Astrocyte (in vitro differentiated cells and primary cell): ENCODE measurements around the gene LCK. TPM values are rescaled to one million over a fixed set of nuclear protein-coding genes. Genes with fewer than 3 reads are reported as not detected.

ENCODE experiments used
- DNase-seq: peaks from one replicate; pipeline ENCODE4 v3.0.0-alpha.2; 2010; ENCODE audit warnings: low read depth
- FAIRE-seq: peaks from 2 replicates; lab custom pipeline; 2011; peaks lifted over from hg19 to GRCh38; lab: Jason Lieb, UNC
- H2AFZ ChIP-seq: 2 replicates; pipeline ENCODE4 v1.6.0; 2012; ENCODE audit warnings: low read depth, low read length, inconsistent platforms
- H3K27ac ChIP-seq: 2 replicates; pipeline ENCODE4 v1.5.1; 2011; ENCODE audit warnings: low read depth, low read length, inconsistent platforms
- H3K27me3 ChIP-seq: 2 replicates; pipeline ENCODE4 v1.6.0; 2011; ENCODE audit warnings: low read length, inconsistent platforms; ENCODE audit not compliant: insufficient read depth
- H3K36me3 ChIP-seq: 2 replicates; pipeline ENCODE4 v1.5.1; 2011; ENCODE audit warnings: low read length, inconsistent platforms; ENCODE audit not compliant: insufficient read depth
- H3K4me1 ChIP-seq: 2 replicates; pipeline ENCODE4 v1.5.1; 2011; ENCODE audit warnings: low read length, inconsistent platforms; ENCODE audit not compliant: insufficient read depth
- H3K4me2 ChIP-seq: 2 replicates; pipeline ENCODE4 v1.6.0; 2012; ENCODE audit warnings: low read length, inconsistent platforms
- H3K4me3 ChIP-seq: 2 replicates; pipeline ENCODE4 v1.5.1; 2011; ENCODE audit warnings: low read depth, mild to moderate bottlenecking, low read length, inconsistent platforms; ENCODE audit not compliant: insufficient read depth
- H3K79me2 ChIP-seq: 2 replicates; pipeline ENCODE4 v1.6.0; 2012; ENCODE audit warnings: mild to moderate bottlenecking, low read length, inconsistent platforms; ENCODE audit not compliant: insufficient read depth
- H3K9ac ChIP-seq: 2 replicates; pipeline ENCODE4 v1.6.0; 2012; ENCODE audit warnings: mild to moderate bottlenecking, low read length, inconsistent platforms
- H3K9me3 ChIP-seq: 2 replicates; pipeline ENCODE4 v1.5.1; 2012; ENCODE audit warnings: low read depth, mild to moderate bottlenecking, low read length, inconsistent platforms; ENCODE audit not compliant: insufficient read depth
- H4K20me1 ChIP-seq: 2 replicates; pipeline ENCODE4 v1.6.0; 2012; ENCODE audit warnings: low read length, inconsistent platforms; ENCODE audit not compliant: insufficient read depth
- H3K27ac Mint-ChIP-seq: one replicate; pipeline ENCODE4 v1.8.0; 2021; ENCODE audit warnings: mild to moderate bottlenecking, mixed read lengths; ENCODE audit not compliant: unreplicated experiment
- H3K27me3 Mint-ChIP-seq: one replicate; pipeline ENCODE4 v1.8.0; 2021; ENCODE audit warnings: low read depth, mixed read lengths; ENCODE audit not compliant: unreplicated experiment
- H3K36me3 Mint-ChIP-seq: one replicate; pipeline ENCODE4 v1.8.0; 2021; ENCODE audit warnings: low read depth, mixed read lengths; ENCODE audit not compliant: unreplicated experiment
- H3K4me1 Mint-ChIP-seq: one replicate; pipeline ENCODE4 v1.8.0; 2021; ENCODE audit warnings: low read depth, mixed read lengths; ENCODE audit not compliant: unreplicated experiment
- H3K4me3 Mint-ChIP-seq: one replicate; pipeline ENCODE4 v1.8.0; 2021; ENCODE audit warnings: mild to moderate bottlenecking, moderate library complexity, mixed read lengths; ENCODE audit not compliant: unreplicated experiment
- H3K9me3 Mint-ChIP-seq: one replicate; pipeline ENCODE4 v1.8.0; 2021; ENCODE audit warnings: mild to moderate bottlenecking, mixed read lengths; ENCODE audit not compliant: unreplicated experiment
- EZH2 ChIP-seq: IDR thresholded peaks from 2 replicates; pipeline ENCODE4 v1.6.1; 2012; ENCODE audit warnings: mild to moderate bottlenecking, low read length, inconsistent platforms; ENCODE audit not compliant: insufficient read depth
- total RNA-seq: library from RNA; stranded (reverse); gene quantifications from 2 replicates; pipeline ENCODE4 v1.2.1, GENCODE V29; 2021
- TF ChIP-seq, protein P1 (sequence below): IDR thresholded peaks from 2 replicates; pipeline ENCODE4 v1.5.1; 2011; ENCODE audit warnings: low read depth, mild to moderate bottlenecking, inconsistent platforms, low read length, moderate library complexity; ENCODE audit not compliant: insufficient read depth

The LCK gene
- total RNA-seq, 1 donor from 2014 or later: 0.30 TPM

- no peak for FAIRE-seq
- no peak for TF ChIP-seq EZH2
- TF ChIP-seq, protein P1, sequence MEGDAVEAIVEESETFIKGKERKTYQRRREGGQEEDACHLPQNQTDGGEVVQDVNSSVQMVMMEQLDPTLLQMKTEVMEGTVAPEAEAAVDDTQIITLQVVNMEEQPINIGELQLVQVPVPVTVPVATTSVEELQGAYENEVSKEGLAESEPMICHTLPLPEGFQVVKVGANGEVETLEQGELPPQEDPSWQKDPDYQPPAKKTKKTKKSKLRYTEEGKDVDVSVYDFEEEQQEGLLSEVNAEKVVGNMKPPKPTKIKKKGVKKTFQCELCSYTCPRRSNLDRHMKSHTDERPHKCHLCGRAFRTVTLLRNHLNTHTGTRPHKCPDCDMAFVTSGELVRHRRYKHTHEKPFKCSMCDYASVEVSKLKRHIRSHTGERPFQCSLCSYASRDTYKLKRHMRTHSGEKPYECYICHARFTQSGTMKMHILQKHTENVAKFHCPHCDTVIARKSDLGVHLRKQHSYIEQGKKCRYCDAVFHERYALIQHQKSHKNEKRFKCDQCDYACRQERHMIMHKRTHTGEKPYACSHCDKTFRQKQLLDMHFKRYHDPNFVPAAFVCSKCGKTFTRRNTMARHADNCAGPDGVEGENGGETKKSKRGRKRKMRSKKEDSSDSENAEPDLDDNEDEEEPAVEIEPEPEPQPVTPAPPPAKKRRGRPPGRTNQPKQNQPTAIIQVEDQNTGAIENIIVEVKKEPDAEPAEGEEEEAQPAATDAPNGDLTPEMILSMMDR: no peak
- no peaks in the 10 kb centered on the region for H3K27me3 Mint-ChIP-seq
Measured at GRCh38 chr1:32219022-32219421, 32.0 kb upstream of the LCK start.

GRCh38 chr1:32220746-32221580 is 30.1 kb upstream of the LCK start:
- H3K27ac ChIP-seq: no peak overlapping the region
- H3K4me2 ChIP-seq: peak overlapping the region; percentile 97
- TF ChIP-seq, protein P1: no peak
- TF ChIP-seq EZH2: no peak
- Mint-ChIP-seq H3K9me3 (no peaks in the 10 kb centered on the region), H3K4me3 (peak overlapping the region; percentile 98), H3K27me3 (no peaks in the 10 kb centered on the region), H3K36me3 (peaks cover 20% of the 10 kb centered on the region), H3K4me1 (peaks cover 14% of the 10 kb centered on the region), H3K27ac (peak overlapping the region; percentile 88)
- FAIRE-seq (no peak), DNase-seq (no peak)
- H2AFZ ChIP-seq: no peak overlapping the region
- H3K9ac ChIP-seq: peak overlapping the region; percentile 100
- H3K4me3 ChIP-seq: peak overlapping the region; percentile 98
- peaks cover 21% of the 10 kb centered on the region for H3K36me3 ChIP-seq
- peaks cover 8% of the 10 kb centered on the region for H4K20me1 ChIP-seq
- no peaks in the 10 kb centered on the region for H3K27me3 ChIP-seq
- H3K4me1 ChIP-seq: peaks cover 19% of the 10 kb centered on the region
- peaks cover 52% of the 10 kb centered on the region for H3K79me2 ChIP-seq
- no peaks in the 10 kb centered on the region for H3K9me3 ChIP-seq

More at GRCh38 chr1:32219022-32219421, 32.0 kb upstream of the LCK start:
- Histone ChIP-seq H2AFZ (no peak overlapping the region), H3K79me2 (peaks cover 43% of the 10 kb centered on the region), H3K27ac (no peak overlapping the region), H3K9me3 (no peaks in the 10 kb centered on the region), H3K4me3 (no peak overlapping the region), H3K9ac (no peak overlapping the region), H3K36me3 (peaks cover 16% of the 10 kb centered on the region), H3K4me2 (no peak overlapping the region), H3K27me3 (no peaks in the 10 kb centered on the region), H4K20me1 (peaks cover 5% of the 10 kb centered on the region), H3K4me1 (peaks cover 19% of the 10 kb centered on the region)
- Mint-ChIP-seq H3K4me1 (peaks cover 12% of the 10 kb centered on the region), H3K27ac (peak overlapping the region; percentile 26), H3K9me3 (no peaks in the 10 kb centered on the region), H3K4me3 (no peak overlapping the region), H3K36me3 (peaks cover 14% of the 10 kb centered on the region)
- no peak for DNase-seq

- no peak for DNase-seq
- Histone ChIP-seq H3K4me2 (peak overlapping the region; percentile 97), H3K27ac (peak overlapping the region; percentile 97), H3K27me3 (no peaks in the 10 kb centered on the region), H3K79me2 (peaks cover 56% of the 10 kb centered on the region), H2AFZ (peak overlapping the region; percentile 79), H3K9ac (peak overlapping the region; percentile 100), H4K20me1 (peaks cover 8% of the 10 kb centered on the region), H3K4me1 (peaks cover 19% of the 10 kb centered on the region), H3K9me3 (no peaks in the 10 kb centered on the region), H3K36me3 (peaks cover 24% of the 10 kb centered on the region), H3K4me3 (peak overlapping the region; percentile 98)
- Mint-ChIP-seq H3K27me3 (no peaks in the 10 kb centered on the region), H3K4me3 (peak overlapping the region; percentile 98), H3K27ac (peak overlapping the region; percentile 88), H3K9me3 (no peaks in the 10 kb centered on the region), H3K36me3 (peaks cover 21% of the 10 kb centered on the region), H3K4me1 (peaks cover 12% of the 10 kb centered on the region)
- no peak for FAIRE-seq
- TF ChIP-seq, protein P1: no peak
- TF ChIP-seq EZH2: no peak
Measured at GRCh38 chr1:32221581-32221979, 29.5 kb upstream of the LCK start.
